GM13977 (cell line): ENCODE data around the gene CACNA1S.

Experiments used
- DNase-seq: peaks from one replicate; pipeline ENCODE4 v3.0.0; 2012; ENCODE audit warnings: low spot score
- in situ Hi-C: fragments of 300-500 bp; cut with MboI; formaldehyde crosslinking; loops from one replicate; pipeline ENCODE4 v1.12.0; 2022; ENCODE audit warnings: low sequenced_read_pairs, low pct_unique_long_range_greater_than_20kb, mixed read lengths, inconsistent platforms; ENCODE audit not compliant: unreplicated experiment
- TF ChIP-seq, protein P1 (sequence below): IDR thresholded peaks from 2 replicates; pipeline ENCODE4 v1.5.1; 2012; ENCODE audit warnings: mild to moderate bottlenecking, control low read depth; ENCODE audit not compliant: insufficient read depth; ENCODE audit errors: extremely low read depth, missing control alignments

The CACNA1S gene

DNA sequence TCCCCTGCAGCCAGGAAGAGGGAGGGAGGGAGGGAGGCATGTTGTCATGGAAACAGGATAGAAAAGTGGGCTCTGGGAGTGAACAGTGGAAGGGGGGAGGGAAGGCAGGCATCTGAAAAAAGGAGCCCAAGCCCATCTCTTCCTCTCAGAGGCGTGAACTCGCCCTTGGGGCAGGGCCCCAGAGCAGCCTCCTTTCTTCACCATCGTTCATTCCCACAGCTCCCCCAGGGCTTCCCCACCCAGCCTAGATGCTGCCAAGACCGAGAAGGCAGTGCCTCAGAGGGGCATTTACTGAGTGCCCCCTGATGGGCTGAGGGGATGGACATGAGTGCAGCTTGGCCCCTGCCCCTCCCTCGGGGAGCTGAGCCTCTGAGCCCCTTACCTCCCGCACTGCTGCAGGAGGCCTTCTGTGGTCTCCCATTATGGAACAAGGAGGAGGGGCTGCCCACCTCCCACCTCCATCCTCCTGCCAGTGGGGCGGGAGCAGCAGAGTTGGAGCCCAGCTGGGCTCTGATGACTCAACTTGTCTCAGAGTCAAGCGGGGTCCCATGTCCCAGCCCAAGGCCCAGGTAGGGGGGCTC is 49.6 kb downstream of the CACNA1S start:
- TF ChIP-seq, protein P1, sequence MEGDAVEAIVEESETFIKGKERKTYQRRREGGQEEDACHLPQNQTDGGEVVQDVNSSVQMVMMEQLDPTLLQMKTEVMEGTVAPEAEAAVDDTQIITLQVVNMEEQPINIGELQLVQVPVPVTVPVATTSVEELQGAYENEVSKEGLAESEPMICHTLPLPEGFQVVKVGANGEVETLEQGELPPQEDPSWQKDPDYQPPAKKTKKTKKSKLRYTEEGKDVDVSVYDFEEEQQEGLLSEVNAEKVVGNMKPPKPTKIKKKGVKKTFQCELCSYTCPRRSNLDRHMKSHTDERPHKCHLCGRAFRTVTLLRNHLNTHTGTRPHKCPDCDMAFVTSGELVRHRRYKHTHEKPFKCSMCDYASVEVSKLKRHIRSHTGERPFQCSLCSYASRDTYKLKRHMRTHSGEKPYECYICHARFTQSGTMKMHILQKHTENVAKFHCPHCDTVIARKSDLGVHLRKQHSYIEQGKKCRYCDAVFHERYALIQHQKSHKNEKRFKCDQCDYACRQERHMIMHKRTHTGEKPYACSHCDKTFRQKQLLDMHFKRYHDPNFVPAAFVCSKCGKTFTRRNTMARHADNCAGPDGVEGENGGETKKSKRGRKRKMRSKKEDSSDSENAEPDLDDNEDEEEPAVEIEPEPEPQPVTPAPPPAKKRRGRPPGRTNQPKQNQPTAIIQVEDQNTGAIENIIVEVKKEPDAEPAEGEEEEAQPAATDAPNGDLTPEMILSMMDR = no peak
- in situ Hi-C loops = no loop called here
- no peak for DNase-seq

DNA sequence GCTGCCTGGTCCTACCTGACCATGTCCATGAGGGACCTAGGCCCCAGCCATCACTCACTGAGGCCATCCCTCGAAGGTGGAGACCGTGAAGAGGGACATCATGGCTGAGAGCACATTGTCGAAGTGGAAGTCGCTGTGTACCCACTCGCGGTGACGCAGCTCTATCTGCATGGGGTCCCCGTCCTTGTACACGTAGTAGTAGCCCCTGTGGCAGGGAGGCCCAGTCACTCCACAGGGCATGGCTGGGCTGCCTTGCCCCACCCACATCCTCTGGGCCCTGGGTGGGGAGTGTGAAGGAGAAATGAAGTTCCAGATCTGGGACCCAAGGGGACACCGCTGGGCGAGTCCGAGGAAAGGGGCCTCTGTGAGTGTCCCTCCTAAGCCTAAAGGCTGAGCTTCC is 50.3 kb downstream of the CACNA1S start:
- in situ Hi-C loops = no loop called here
- no peak for DNase-seq
- TF ChIP-seq, protein P1 = no peak

DNA sequence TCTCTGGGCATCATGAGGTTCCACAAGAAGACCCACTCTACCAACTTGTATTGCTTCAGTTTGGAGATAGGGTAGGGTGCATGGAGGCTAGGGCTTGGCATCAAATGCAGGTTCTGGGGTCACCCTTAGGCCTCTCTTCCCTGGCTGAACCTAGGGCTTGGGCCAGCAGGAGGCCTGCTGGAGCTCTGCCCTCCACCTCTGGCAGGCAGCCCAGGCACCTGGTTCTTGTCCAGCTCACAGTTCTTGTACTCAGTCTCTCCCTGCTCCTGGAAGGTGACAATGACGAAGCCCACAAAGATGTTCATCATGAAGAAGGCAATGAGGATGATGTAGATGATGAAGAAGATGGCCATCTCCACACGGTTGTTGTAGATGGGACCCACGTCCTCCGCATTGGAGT is 51.2 kb downstream of the CACNA1S start:
- TF ChIP-seq, protein P1 = no peak
- in situ Hi-C loops = no loop called here

DNA sequence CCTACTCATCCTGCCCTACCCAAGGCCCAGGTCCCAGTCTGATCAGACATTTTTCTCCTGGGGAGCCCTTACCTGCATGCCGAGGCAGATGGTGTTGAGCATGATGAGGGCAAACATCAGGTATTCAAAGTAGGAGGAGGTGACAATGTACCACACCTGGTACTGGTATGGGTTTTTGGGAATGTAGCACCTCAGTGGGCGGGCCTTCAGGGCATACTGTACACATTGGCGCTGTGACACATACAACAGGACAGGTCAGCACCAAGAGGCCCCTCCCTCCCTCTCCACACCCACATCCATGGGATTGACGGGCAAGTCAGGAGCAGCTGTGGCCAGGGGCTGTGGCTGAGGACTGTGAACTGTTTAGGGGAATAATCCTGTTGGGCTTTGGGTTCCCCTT is 51.6 kb downstream of the CACNA1S start:
- DNase-seq = no peak
- in situ Hi-C loops = no loop called here
- TF ChIP-seq, protein P1 = no peak

More for the DNA sequence above, 51.2 kb downstream of the CACNA1S start:
- DNase-seq = no peak

DNA sequence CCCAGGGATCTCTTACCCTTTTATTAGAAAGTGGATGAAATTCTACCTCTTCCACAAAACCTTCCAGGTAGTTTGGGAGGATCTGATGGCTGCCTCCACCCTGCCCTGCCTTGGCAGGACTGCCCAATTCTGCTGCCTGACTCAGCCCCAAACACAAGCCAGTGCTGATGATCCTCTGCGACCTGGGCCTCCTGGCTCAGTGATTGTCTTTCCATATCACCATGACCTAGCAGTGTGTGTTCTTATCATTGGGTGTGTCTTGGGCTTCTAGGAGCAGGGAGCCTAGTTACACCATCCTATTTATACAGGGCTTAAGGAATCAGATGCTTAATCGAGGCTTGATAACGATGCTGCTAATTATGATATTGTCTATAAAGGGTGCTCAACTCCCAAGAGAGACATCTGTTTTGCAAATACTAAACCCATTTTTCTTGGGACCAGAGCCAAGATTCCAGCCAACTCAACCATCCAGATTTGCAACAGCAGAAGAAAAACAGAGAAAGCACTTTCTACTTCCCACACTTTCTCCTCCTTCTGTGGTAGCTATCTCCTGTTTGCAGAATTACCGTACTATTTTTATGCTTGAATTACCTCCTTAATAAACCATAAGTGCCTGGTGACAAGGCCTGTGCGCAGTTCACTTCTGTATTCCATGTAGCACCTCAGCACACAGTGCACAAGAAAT is 52.2 kb downstream of the CACNA1S start:
- in situ Hi-C loops = no loop called here
- TF ChIP-seq, protein P1 = no peak
- DNase-seq = no peak

DNA sequence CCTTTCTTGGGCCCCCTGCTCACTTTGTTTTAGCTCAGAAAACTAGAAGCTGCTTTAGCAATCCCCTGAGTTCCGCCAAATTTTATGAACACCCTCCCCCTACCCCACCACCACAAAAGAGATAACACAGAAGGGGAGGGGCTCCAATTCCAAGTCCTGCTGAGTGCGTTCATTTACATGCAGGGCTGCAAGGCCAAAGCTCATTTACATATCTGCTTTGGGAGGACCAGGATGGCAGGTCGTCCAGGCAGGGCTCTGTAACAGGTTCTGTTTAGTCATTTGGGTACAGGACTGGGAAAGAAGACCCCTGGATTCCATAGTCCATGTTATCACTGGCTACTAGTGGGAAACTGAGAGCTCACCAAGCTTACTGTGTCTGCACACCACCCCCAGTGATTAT is 52.8 kb downstream of the CACNA1S start:
- in situ Hi-C loops = no loop called here
- DNase-seq = no peak
- TF ChIP-seq, protein P1 = no peak

DNA sequence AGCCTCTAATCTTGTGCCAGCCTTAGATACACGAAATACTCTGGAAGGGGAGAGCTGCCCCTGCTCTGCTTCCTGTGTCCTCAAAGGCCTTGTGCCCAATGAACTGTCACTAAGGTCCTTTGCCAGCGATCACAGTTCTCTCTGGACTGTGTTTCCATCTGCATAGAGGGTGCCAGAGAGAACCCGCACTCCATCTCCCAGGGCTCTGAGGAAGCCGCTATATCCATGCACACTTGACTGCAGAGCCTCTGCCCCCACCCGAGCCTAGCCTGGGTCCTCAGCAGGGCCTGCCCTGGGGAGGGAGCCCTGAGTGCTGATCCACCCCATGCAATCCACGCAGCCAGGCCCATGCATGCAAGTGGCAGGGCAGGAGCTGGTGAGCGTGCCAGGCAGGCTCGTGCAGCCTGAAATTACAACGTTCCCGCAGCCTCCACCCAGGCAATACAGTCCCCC is 58.1 kb downstream of the CACNA1S start:
- in situ Hi-C loops = no loop called here
- no peak for DNase-seq
- TF ChIP-seq, protein P1 = no peak
